ENCODE data around the gene STX4.

STX4 gene

DNA sequence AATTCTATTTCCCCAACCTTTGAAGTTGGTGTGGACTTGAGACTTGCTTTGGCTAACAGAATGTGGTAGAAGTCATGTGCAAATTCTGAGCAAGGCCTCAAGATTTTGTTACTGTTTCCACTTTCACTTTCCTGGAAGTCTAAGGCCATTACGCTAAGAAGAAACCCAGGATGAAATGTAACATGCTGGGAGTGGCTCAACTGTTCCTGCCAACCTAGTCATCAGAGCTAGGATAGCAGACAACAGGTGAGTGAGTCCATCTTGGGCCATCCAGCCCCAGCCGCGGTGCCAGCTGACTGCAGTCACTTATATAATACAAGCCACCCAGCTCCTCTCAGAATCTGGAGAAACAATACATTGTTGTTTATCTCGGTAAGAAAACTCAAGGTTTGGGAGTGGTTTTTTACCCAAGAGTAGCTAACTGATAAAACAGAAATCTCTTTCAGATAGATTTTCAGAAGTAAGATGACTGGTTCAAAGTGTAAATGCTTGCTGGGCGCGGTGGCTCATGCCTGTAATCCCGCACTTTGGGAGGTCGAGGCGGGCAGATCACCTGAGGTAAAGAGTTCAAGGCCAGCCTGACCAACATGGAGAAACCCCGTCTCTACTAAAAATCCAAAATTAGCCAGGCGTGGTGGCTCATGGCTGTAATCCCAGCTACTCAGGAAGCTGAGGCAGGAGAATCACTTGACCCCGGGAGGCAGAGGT lies 10.7 kb upstream of the STX4 start:
- DNase-seq, result no peak

DNA sequence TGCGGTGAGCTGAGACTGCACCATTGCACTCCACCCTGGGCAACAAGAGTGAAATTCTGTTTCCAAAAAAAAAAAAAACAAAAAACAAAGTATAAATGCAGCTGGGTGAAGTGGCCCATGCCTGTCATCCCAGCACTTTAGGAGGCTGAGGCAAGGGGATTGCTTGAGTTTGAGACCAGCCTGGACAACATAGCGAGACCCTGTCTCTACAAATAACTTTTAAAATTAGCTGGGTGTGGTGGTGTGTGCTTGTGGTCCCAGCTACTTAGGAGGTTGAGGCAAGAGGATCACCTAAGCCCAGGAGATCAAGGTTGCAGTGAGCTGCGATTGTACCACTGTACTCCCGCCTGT lies 10.1 kb upstream of the STX4 start:
- DNase-seq, result no peak

DNA sequence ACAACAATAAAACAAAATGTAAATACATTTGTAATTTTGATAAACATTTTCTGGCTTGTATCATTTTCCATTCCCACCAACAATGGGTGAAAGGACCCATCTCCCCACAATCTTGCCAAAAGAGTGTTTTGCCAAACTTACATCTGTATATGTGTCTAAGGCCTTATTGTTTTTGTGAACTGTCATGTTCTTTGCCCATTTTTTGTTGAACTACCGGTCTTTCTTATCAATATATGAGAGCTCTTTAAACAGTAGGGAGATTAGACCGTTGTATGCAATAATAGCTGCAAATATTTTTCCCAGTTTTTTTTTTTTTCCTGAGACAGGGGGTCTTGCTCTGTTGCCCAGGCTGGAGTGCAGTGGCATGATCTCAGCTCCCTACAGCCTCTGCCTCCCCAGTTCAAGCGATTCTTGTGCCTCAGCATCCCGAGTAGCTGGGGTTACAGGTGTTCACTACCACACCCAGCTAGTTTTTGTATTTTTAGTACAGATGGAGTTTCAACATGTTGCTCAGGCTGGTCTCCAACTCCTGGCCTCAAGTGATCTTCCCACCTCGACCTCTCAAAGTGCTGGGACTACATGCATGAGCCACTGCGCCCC lies 9.6 kb upstream of the STX4 start:
- DNase-seq, result no peak

DNA sequence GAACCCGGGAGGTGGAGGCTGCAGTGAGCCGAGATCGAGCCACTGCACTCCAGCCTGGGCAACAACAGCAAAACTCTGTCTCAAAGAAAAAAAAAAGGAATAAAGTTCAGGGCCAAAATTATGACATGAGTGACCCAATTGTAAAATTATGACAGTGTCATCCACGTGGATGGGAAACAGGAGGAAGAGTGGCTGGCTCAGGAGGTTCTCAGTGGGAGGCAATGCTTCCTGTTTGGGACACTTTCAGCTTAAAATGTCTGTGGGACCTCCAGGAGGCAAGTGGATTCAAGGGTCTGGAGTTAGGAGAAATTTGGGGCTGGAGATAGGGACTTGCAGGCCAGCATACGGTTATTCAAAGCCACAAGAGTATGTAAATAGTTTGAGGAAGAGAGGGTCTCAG lies 8.0 kb upstream of the STX4 start:
- DNase-seq, result no peak

DNA sequence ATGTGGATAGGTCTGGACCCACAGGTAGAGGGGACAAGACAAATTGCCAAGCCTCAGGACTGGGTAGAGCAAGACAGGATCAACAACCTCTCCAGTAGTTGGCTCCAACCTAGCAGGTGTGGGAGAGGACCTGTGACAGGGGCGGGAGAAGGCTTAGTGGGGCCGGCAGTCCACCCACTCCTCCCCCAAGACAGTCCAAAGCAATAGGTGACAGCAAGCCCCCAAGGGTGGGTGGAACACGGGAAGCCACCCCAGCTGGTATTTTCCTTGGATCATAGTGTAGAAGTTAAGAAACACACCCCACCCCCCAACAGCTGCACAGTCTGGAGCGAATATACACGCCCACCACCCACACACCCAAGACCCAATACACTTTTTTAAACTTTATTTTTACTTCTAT lies 4.1 kb upstream of the STX4 start:
- DNase-seq, result no peak

DNA sequence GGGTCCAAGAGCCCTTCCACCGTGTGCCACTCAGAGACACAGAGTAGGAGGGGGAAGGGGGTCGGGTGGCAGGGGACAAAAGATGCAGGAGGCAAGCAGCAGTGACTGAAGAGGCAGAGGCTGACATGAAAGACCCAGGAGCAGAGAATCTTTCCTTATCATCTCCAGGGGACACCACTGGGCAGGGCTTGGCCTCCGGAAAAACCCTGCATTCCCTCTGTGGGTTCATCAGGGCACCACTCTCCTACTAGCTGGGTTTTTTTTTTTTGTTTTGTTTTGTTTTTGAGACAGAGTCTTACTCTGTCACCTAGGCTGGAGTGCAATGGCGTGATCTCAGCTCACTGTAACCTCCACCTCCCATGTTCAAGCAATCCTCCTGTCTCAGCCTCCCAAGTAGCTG lies 2.1 kb upstream of the STX4 start:
- no peak for DNase-seq

DNA sequence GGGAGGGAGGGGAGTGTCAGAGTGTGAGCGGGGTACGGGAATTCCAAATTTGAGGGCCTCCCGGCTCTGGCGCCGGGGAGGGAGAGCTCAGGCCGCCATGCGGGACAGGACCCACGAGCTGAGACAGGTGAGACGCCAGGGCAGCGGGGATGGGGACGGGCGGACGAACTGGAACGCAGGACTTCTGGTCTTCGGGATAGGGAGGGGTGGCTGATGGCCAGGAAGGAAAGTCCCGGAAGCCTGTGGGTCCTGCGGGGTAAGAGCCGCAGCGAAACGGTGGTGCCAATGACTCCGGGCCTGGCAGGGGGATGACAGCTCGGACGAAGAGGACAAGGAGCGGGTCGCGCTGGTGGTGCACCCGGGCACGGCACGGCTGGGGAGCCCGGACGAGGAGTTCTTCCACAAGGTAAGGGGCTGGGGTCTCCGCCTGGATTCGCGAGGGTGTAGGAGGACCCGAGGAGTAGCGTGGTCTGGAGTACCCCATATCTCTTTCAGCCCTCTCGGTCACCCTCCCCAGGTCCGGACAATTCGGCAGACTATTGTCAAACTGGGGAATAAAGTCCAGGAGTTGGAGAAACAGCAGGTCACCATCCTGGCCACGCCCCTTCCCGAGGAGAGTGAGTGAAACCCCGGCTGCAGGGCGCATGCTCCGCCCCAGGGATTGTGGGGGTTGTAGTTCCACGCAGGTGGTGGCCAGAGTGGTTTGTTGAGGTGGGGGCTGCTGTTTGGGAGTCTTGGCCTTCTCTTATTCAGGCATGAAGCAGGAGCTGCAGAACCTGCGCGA lies 543 bp downstream of the STX4 start:
- peak; percentile 82 for DNase-seq

DNA sequence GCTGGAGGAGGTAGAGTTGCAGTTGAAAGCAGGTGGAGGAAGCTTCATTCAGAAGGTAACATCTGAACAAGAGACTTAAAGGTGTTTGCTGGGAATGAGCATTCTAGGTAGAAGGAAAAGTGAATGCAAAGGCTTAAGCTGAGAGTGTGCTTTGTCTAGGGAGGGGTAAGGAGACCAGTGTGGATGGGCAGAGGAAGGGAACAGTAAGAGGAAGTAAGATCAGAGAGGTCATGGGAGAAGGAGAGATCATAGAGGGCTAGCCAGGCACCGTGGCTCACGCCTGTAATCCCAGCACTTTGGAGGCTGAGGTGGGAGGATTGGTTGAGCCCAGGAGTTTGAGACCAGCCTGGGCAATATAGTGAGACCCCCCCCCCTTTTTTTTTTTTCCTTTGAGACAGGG lies 3.3 kb downstream of the STX4 start:
- DNase-seq, result no peak

DNA sequence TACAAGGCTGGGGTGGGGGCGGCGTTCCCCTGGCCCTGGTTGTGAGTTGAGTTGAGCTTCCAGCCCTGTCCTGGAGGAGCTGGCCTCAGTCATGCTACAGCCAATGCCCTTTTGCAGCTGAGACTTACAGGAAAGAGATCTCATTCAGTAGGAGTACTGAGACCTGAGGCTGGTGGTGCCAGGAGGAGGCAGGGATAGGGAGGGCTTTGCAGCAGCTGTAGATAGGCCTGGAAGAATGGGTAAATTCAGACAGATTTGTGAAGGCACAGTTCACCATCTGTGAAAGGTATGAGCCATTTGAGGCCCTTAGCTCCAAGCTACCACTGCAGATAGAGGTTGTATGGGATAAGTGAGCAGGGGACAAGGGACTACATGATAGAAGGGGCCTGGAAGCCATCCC lies 5.6 kb downstream of the STX4 start:
- no peak for DNase-seq

DNA sequence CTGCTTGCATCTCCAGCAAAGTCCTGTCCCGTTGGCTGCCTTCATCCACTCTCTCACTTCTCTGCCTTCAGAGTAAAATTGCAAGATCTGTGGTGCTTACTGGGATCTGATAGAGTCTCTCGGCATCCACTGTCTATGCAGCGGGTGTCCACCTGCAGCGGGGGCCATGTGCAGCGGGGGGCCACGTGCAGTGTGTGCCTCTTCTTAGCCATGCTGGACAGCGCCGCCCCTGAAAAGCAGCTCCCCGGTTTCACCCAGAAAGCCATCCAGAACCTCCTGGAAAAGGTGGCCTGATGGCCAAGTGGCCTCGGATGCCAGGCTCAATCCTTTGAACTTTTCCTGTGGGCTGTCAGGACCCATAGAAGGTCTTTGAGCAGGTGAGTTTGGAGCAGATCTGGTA lies 9.5 kb downstream of the STX4 start:
- DNase-seq, result no peak

DNA sequence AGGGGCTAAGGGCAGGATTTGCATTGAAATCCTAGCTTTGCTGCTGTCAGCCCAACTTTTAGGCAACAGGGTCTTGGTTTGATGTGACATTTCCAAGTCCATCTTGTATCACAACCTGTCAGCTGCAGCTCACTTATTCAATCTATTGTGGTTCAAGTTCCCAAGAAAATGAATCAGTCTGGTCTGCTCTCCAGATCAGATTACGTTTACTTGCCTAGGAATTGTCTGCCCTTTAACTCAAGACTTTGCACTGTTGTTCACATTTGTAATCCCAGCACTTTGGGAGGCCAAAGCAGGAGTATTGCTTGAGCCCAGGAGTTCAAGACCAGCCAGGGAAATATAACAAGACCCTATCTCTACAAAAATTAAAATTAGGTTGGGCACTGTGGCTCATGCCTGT lies 10.0 kb downstream of the STX4 start:
- no peak for DNase-seq

DNA sequence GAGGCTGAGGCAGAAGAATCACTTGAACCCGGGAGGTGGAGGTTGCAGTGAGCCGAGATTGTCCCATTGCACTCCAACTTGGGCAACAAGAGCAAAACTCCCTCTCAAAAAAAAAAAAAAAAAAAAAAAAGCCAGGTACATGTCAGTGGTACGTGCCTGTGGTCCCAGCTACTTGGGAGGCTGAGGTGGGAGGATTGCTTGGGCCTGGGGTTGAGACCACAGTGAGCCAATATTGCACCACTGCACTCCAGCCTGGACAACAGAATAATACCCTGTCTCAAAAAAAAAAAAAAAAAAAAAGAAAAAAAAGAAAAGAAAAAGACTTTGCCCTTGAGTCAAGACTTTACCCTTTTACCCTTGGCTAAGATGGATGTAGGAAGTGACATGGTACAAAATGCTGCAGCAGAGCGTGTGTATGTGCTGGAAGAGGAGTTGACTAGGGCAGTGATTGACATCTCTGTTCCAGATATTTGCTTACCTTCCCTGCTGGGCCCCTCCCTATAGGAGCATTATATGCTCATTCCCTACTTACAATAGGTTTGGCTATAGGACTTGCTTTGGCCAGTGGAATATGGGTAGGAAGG lies 10.6 kb downstream of the STX4 start:
- DNase-seq, result no peak

DNA sequence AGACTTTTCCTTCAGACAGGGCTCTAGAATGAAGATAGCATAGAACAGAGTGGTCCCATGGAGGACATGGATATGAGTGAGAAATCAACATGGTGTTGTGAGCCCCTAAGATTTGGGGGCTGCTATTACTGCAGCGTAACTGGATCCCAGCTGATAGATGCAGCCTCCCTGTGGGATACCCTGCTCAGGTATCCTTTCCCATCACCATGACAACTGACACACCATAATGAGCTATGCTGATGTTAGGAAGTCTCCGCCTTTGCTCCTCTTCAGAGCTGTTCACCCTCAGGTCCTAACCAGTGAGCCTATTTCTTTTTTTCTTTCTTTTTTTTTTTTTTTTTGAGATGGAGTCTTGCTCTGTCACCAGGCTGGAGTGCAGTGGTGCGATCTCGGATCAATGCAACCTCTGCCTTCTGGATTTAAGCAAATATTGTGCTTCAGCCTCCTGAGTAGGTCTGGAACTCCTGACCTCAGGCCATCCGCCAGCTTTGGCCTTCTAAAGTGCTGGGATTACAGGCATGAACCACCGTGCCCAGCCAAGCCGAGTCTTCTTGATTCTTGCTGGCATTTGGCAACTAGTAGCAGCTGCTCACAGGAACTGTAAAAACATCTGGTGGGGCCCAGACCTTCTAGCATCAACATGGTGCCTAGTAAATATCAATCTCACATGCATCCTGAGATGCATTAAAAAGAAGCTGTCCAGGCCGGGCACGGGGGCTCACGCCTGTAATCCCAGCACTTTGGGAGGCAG lies 17.1 kb downstream of the STX4 start:
- DNase-seq, result no peak

DNA sequence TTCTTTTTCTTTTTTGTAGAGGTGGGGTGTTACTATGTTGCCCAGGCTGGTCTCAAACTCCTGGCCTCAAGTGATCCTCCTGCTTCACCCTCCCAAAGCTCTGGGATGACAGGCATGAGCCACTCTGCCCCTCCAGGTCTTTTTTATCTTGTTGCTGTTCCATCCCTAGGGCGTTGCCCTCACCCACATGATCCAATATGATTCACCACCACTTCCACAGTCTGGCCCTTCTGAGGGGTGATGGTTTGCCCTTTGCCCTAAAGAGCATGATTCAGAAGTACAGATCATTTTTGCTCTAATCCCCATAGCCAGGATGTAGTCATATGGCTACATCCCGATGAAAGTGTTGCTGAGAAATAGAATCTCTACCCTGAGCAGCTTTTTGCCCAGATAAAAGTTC lies 18.8 kb downstream of the STX4 start:
- peak; percentile 95 for DNase-seq

DNA sequence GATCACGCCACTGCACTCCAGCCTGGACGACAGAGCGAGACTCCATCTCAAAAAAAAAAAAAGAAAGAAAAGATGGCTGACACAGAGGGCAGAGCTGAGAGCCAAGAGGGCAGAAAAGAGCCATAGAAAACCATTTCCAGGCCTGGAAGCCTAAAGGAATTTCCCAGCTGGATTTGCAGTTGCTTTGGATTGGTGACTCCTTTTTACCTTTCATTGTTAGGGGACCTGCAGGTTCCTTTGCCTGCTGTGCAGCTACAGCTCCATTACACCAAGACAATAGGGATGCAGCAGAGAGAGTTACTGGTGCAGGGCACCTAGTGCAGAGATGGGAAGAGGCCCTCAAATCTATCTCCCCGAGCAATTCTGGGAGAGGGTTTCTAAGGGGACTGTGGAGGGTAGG lies 22.3 kb downstream of the STX4 start:
- no peak for DNase-seq

DNA sequence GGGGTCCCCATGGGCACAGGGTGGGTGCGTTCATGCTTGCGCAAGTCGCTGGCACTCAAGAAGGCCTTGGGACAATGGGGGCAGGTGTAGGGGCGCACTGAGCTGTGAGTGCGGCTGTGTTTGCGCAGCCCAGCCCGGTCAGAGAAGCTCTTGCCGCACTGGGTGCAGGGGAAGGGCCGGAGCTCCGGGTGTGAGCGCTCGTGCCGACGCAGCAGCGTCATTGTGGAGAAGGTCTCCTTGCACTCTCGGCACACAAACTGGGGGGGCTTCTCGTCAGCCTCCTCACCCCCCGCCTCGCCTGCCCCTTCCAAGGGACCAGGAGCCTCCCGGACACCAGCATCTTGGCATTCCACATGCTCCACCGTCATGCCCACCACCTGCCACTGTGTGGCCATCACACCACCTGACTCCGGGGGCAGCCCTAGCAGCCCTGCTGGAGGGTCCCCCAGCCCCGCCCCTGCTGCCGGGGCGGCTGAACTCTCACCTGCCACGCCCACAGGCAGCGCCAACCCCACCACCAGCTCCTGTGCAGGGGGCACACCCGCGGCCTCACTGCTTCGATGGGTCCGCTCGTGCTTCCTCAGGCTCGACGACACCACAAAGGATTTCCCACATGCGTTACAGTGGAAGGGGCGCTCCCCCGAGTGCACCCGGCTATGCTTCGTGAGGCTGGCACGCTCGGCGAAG lies 27.9 kb downstream of the STX4 start:
- no peak for DNase-seq

DNA sequence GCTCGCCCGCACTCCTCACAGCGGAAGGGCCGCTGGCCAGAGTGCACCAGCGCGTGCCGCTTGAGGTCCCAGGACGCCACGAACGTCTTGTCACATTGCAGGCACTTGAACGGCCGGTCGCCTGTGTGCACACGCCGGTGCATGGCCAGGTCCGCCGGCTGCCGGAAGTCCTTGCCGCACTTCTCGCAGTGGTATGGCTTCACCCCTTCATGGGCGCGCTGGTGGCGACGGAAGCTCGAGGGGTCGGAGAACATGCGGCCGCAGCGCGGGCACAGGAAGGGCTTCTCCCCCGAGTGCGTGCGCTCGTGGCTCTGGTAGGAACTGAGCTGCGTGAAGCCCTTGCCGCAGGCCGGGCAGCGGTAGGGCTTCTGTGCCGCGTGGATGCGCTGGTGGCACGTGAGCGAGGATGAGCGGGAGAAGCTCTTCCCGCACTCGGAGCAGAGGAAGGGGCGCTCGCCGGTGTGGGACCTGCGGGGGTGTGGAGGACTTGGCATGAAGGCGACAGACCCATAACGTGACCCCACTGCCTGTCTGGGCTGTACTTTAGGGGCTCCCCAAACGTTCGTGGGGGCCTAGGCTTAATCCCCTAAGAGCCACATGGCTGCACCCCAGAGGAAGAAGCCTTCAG lies 28.6 kb downstream of the STX4 start:
- DNase-seq, result no peak

DNA sequence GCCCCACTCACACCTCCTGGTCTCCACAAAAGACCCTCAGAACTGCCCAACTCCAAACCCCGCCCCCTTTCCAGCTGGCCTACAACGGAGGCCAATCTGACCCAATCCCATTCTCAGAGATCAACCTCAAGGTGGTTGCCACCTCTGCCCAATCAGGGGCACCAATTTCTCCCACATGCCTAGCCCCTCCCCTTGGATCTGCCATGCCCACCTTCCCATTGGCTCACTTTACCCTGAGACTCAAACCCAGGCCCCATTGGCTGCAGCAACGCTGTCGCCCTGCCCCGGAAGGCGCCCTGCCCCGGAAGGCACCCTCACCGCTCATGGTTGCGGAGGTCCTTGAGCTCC lies 30.1 kb downstream of the STX4 start:
- no peak for DNase-seq

DNA sequence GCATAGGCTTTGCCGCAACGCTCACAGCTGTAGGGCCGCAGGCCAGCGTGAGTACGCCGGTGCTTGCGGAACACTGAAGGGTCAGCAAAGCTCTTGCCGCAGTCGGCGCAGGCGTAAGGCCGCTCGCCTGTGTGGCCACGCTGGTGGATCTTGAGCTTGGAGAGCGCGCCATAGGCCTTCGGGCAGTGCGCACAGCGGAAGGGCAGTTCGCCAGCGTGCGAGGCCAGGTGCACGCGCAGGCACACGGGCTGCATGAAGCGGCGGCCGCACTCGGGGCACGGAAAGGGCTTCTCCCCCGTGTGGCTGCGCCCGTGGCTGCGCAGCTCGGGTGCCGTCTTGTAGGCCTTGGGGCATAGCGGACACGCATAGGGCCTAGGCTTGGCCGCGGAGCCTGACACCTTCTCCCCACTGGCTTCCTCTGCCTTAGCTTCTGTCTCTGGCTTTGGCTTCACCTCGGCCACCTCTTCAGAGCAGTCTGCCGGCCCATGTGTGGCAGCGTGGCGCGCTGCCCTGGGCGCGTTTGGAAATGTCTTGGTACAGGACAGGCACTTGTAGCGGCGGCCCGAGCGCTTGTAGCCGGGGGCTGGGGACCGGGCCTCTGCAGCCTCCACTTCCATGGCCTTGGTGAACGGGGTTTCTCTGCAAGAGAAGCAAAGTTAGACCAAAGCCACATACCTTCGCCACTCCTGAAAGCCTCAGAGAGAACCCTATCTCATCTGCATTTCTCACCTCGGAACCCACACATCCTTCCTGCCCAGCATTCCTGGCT lies 30.7 kb downstream of the STX4 start:
- DNase-seq, result no peak

DNA sequence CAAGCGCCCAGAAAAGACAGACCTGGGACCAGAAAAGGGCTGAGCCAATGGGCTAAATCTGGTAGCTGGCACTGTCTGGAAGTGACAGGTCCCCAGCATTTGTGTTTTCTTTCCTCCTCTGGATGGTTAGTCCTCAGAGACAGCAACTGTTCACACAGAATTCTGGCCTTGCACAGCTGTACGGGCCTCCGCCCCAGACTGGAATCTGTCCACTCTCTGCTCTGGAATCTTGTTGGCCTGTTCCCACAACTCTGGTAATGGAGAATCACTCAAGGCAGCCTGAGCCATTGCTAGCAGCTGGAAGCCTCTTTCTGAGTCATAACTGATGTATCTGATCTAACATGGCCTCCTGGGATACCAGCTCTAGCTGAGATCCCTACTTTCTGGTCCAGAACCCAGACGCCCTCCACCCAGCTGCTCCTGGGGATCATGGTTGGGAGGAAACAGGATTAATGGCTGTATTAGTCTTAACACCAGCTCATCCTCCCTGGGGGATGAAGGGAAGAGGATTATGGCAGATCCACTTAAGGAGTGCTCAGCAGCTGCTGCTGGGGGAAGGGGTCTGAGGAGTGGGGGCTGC lies 31.6 kb downstream of the STX4 start:
- peak; percentile 98 for DNase-seq

DNA sequence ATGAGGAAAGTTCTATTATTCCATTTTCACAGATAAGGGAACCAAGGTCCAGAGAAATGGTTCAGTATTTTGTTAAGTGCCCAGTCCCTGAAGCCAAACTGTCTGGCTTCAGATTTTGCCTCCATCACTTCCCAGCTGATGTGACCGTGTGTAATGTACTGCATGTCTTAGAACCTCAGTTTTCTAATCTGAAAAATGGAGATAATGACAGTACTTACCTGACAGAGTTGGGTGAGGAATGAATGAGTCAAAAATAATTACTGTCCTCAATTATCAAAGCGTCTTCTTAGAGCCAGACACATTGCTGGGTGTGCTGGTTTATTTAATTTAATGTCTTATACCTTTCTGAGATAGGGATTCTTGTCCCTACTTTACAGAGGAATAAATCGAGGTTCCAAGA lies 34.0 kb downstream of the STX4 start:
- no peak for DNase-seq
